Immature natural killer cell (primary cell): ENCODE data around the gene KCP. TPM values are rescaled to one million over a fixed set of nuclear protein-coding genes. Genes with fewer than 3 reads are reported as not detected.

ENCODE experiments used
- DNase-seq, 3 donors: peaks; one replicate each; pipeline ENCODE4 v3.0.0; 2022; ENCODE audit warnings: mixed read lengths in 1 of 3
- H3K27ac Mint-ChIP-seq, 6 donors: one replicate each; pipeline ENCODE4 v1.8.0; 2020; ENCODE audit warnings: mixed read lengths in 6 of 6, mild to moderate bottlenecking in 5 of 6, inconsistent platforms in 4 of 6, moderate library complexity in 3 of 6
- H3K27me3 Mint-ChIP-seq, 3 donors: one replicate each; pipeline ENCODE4 v1.8.0; 2020 to 2021; ENCODE audit warnings: low read depth in 3 of 3, mild to moderate bottlenecking in 3 of 3, mixed read lengths in 3 of 3, moderate library complexity in 3 of 3, inconsistent platforms in 1 of 3
- H3K36me3 Mint-ChIP-seq, 3 donors: one replicate each; pipeline ENCODE4 v1.8.0; 2020; ENCODE audit warnings: mixed read lengths in 3 of 3, inconsistent platforms in 2 of 3, mild to moderate bottlenecking in 2 of 3
- H3K4me1 Mint-ChIP-seq, 2 donors: one replicate each; pipeline ENCODE4 v1.8.0; 2020; ENCODE audit warnings: inconsistent platforms in 2 of 2, mild to moderate bottlenecking in 2 of 2, mixed read lengths in 2 of 2, moderate library complexity in 1 of 2
- H3K4me3 Mint-ChIP-seq, 5 donors: one replicate each; pipeline ENCODE4 v1.8.0; 2020; ENCODE audit warnings: mild to moderate bottlenecking in 5 of 5, mixed read lengths in 5 of 5, inconsistent platforms in 3 of 5, moderate library complexity in 3 of 5
- H3K9me3 Mint-ChIP-seq, 6 donors: one replicate each; pipeline ENCODE4 v1.8.0; 2020; ENCODE audit warnings: mild to moderate bottlenecking in 6 of 6, mixed read lengths in 6 of 6, inconsistent platforms in 4 of 6, moderate library complexity in 3 of 6
- polyA plus RNA-seq, 3 donors: library from polyadenylated mRNA; unstranded; fragments of 300-500 nt; fragmentation: Illumina TruSeq; gene quantifications; one replicate each; pipeline ENCODE4 v1.2.3, GENCODE V29; 2021

Gene KCP
- polyA plus RNA-seq, 3 donors from 2014 or later, result 0.16 TPM; not detected in 2

GRCh38 chr7:128888039-128888755 lies 22.3 kb downstream of the KCP start:
- Mint-ChIP-seq H3K9me3 (no peaks in the 10 kb centered on the region), H3K4me3 (no peak overlapping the region), H3K27me3 (peaks cover 0 to 4% (median 2%) of the 10 kb centered on the region in 3 donors), H3K27ac (no peak overlapping the region), H3K4me1 (peaks cover 1 to 5% of the 10 kb centered on the region in 2 donors), H3K36me3 (no peaks in the 10 kb centered on the region)
- no peak for DNase-seq

GRCh38 chr7:128887169-128888038 lies 23.1 kb downstream of the KCP start:
- no peak overlapping the region for H3K4me3 Mint-ChIP-seq
- H3K4me1 Mint-ChIP-seq, result peaks cover 1 to 5% of the 10 kb centered on the region in 2 donors
- peaks cover 0 to 4% (median 2%) of the 10 kb centered on the region in 3 donors for H3K27me3 Mint-ChIP-seq
- peak overlapping the region in 1 of 6 donors; percentile 37 for H3K27ac Mint-ChIP-seq
- H3K36me3 Mint-ChIP-seq, result no peaks in the 10 kb centered on the region
- no peaks in the 10 kb centered on the region for H3K9me3 Mint-ChIP-seq
- DNase-seq, result no peak

GRCh38 chr7:128886391-128887168 lies 23.9 kb downstream of the KCP start:
- Mint-ChIP-seq H3K27me3 (peaks cover 0 to 4% (median 2%) of the 10 kb centered on the region in 3 donors), H3K9me3 (no peaks in the 10 kb centered on the region), H3K36me3 (no peaks in the 10 kb centered on the region), H3K4me3 (no peak overlapping the region), H3K27ac (peak overlapping the region in 1 of 6 donors; percentile 37), H3K4me1 (peaks cover 0 to 5% of the 10 kb centered on the region in 2 donors)
- no peak for DNase-seq

GRCh38 chr7:128885370-128886187 lies 24.9 kb downstream of the KCP start:
- peaks cover 0 to 5% of the 10 kb centered on the region in 2 donors for H3K4me1 Mint-ChIP-seq
- no peak overlapping the region for H3K27ac Mint-ChIP-seq
- peaks cover 0 to 7% (median 2%) of the 10 kb centered on the region in 3 donors for H3K27me3 Mint-ChIP-seq
- H3K4me3 Mint-ChIP-seq, result no peak overlapping the region
- DNase-seq, result no peak
- no peaks in the 10 kb centered on the region for H3K36me3 Mint-ChIP-seq
- no peaks in the 10 kb centered on the region for H3K9me3 Mint-ChIP-seq

DNA sequence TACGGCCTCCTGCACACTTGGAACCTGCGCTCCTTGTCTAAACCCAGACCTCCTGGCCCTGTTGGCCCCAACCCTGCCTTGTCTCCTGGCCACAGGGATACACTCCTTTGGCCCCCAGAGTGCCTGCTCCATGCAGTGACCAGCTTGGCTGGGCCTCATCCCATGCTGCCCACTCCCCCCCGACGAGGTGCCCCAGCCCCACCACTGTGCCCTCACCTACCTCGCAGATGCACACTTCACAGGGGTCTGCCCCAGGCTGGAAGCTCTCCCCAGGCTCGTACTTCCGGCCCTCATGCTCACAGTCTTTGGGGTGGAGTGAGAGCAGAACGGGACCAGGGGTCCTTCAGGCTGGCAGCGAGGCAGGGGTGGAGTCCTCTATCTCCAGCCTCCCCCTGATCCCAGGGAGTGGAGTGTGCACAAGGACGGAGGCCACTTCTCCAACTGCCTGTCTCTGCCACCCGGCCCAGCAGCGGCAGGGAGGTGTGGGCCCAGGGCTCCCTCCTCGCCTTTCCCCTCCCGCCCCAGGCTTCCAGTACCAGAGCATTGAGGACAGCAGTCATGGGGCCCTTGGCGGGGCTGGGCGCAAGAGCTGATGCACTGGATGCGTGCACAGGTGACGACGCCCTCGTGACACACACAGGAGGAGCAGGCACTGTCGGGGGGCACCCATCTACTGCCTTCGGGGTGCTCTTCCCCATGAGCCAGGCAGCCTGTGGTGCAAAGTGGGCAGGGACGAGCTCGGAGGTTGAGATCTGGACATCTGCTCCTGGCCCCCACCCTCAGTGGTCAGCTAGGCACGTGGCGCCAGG lies 25.7 kb downstream of the KCP start:
- H3K9me3 Mint-ChIP-seq, result no peaks in the 10 kb centered on the region
- peaks cover 0 to 4% of the 10 kb centered on the region in 2 donors for H3K4me1 Mint-ChIP-seq
- peak overlapping the region in 1 of 5 donors; percentile 50 for H3K4me3 Mint-ChIP-seq
- no peaks in the 10 kb centered on the region for H3K36me3 Mint-ChIP-seq
- no peak overlapping the region for H3K27ac Mint-ChIP-seq
- H3K27me3 Mint-ChIP-seq, result peaks cover 0 to 7% (median 2%) of the 10 kb centered on the region in 3 donors
- DNase-seq, result no peak

DNA sequence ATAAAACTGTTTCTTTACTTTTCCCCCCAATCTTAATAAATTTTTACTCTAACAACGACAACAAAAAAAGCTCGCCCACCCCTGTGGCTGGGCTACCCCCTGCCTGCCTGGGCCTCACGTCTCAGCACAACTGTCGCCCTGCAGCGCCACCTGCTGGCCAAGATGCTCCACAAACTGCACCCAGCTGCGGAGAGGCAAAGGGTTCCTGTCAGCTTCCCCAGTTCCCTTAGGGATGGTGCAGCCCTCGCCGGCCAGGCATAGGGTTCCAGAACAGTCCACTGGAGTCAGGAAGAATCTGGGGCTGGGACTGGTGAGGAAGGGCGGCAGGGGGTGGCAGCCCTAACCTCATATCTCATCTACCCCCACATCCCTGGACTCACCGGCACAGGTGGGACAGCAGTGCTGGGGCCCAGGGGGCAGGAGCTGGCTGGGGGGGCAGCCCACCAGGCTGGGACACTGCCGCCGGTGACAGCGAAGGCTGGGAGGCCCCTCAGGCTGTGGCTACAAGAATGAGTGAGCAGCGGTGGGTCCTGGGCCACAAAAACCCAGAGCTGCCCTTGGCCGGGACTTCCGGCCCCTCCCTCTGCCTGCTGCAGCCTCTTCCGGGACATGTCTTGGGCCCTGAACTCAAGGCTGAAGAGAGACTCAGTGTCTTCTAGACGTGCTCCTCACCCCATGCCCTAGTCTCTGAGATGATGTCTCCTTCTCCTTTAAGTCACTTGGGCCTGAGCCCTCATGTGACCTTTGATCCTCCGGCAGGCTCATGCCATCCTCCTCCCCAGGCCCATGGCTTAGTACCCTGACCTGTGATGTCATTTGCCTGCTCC lies 26.7 kb downstream of the KCP start:
- Mint-ChIP-seq H3K9me3 (no peaks in the 10 kb centered on the region), H3K4me1 (no peaks in the 10 kb centered on the region), H3K27ac (peak overlapping the region in 1 of 6 donors; percentile 0), H3K36me3 (no peaks in the 10 kb centered on the region), H3K4me3 (peak overlapping the region in 1 of 5 donors; percentile 50), H3K27me3 (peaks cover 0 to 5% (median 2%) of the 10 kb centered on the region in 3 donors)
- DNase-seq, result peak; percentile 72 to 80 (median 75)

DNA sequence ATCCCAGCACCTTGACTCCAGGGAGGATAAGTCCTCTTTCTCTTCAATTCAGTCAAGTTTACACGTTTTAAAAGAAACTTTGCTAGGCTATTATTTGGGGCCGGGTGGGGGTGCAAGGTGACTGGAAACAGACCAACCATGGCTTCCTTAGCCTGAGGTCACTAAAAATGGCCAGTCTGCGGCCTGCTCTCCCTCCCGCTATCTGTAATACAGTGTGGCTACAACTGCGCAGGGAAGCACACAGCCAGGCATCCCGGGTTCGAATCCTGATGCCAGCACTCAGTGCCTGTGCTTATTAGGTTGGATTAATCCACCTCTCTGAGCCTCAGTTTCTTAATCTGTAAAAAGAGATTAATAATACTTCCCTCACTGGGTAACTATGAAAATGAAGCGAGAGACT lies 28.4 kb downstream of the KCP start:
- Mint-ChIP-seq H3K36me3 (no peaks in the 10 kb centered on the region), H3K4me3 (no peak overlapping the region)

DNA sequence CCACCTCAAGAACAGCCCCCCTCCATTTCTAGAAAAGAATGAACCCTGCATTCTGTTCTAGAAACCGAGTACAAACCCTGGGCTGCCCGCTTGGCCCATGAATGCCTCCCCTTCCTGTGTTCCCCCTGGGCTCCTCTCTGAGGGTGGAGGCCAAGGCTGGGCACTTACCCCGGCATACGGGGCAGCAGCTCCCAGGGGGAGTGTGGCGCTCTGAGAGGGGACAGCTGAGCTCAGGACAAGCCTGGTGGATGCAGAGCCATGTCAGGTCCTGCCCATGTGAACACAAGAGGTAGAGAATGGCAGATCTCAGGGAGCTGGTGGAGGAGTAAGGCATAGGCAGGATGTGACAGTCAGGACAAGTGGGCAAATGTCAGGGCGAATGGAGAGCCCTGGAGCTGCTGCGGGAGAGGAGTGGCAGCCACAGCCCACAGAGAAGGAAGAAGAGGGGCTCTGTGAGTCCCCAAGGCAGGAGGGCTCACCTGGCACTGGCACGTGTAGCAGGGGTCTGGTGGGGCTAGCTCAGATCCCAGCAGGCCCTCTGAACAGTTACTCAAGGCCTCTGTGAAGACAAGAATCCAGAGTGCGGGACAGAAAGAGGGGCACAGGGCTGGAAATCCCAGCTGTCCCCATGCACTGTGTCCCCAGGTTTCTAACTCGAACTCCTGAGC lies 28.9 kb downstream of the KCP start:
- no peak overlapping the region for H3K4me3 Mint-ChIP-seq
- H3K4me1 Mint-ChIP-seq, result no peaks in the 10 kb centered on the region
- H3K36me3 Mint-ChIP-seq, result no peaks in the 10 kb centered on the region
- no peak for DNase-seq
- no peaks in the 10 kb centered on the region for H3K9me3 Mint-ChIP-seq
- no peak overlapping the region for H3K27ac Mint-ChIP-seq
- peaks cover 0 to 7% (median 2%) of the 10 kb centered on the region in 3 donors for H3K27me3 Mint-ChIP-seq

More for the DNA sequence above, 28.4 kb downstream of the KCP start:
- Mint-ChIP-seq H3K27ac (no peak overlapping the region), H3K27me3 (peaks cover 0 to 7% (median 2%) of the 10 kb centered on the region in 3 donors), H3K4me1 (no peaks in the 10 kb centered on the region), H3K9me3 (no peaks in the 10 kb centered on the region)
- no peak for DNase-seq

DNA sequence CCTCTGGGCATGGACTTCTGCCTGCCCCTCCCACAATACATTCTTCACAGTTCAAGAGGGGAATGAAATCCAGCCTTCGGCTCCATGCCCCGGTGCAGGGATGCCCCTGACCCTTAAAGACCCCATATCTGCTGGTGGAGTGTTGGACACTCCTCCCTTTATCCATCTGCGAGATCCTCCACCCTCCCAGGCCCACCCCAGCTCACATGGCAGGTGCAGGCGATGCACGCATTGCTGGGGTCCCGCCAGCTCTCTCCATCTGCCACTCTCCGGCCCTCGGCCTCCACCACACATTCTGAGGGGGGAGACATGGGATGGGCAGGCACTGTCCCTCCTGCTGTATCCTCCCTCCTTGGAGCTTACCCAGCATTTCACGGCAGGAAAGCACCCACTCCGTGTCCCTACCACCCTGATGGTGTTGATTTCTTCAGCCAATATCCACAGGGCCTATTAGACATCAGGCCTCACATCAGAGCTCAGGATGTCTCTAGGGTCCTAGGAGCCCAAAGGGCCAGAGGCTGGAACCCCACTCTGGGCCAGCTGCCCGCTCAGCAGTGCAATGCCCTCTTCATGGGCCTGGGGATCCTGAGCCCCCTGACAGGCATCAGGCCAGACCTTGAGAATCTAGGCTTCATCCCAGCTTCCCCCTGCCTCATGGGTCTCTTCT lies 29.6 kb downstream of the KCP start:
- Mint-ChIP-seq H3K9me3 (no peaks in the 10 kb centered on the region), H3K4me3 (no peak overlapping the region), H3K36me3 (no peaks in the 10 kb centered on the region), H3K27me3 (peaks cover 0 to 7% (median 2%) of the 10 kb centered on the region in 3 donors), H3K27ac (peak overlapping the region in 1 of 6 donors; percentile 65), H3K4me1 (no peaks in the 10 kb centered on the region)
- DNase-seq, result no peak

GRCh38 chr7:128879939-128880746 lies 30.4 kb downstream of the KCP start:
- no peak overlapping the region for H3K27ac Mint-ChIP-seq
- H3K4me1 Mint-ChIP-seq, result no peaks in the 10 kb centered on the region
- H3K27me3 Mint-ChIP-seq, result peaks cover 0 to 5% (median 2%) of the 10 kb centered on the region in 3 donors
- no peaks in the 10 kb centered on the region for H3K9me3 Mint-ChIP-seq
- no peak for DNase-seq
- no peaks in the 10 kb centered on the region for H3K36me3 Mint-ChIP-seq
- H3K4me3 Mint-ChIP-seq, result no peak overlapping the region
